Measurements from ENCODE around the gene TNIK. TPM values are rescaled to one million over a fixed set of nuclear protein-coding genes. Genes with fewer than 3 reads are reported as not detected.
"Not testable (repeated sequence)": the region's sequence is repeated elsewhere in the genome, so short reads cannot be mapped to it uniquely, and the experiment has no call there.

TNIK gene
- total RNA-seq, 1 experiment from 2014 or later = 19.1 TPM

DNA sequence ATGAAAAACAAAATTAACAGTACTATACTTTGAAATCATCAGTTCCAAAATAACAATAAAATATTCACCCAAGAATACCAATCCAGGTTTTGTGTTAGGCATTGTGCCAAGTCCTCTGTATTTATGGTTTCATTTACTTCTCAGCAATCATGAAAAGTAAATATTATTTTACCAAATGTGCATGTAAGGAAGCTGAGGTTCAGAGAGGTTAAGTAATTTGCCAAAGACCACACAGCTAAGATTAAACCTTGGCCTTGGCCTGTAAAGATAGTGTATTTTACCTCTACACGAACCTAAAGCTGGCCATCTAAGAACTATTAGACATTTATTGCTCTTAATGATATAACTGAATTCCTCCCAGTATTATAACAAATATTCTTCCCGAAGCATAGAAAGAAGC is 309.3 kb downstream of the TNIK start:
- DNase-seq (ENCODE audit: low read depth) = no peak
- in situ Hi-C loops (cut with HindIII; ENCODE audit: low pct_unique_long_range_greater_than_20kb, low sequenced_read_pairs) = no loop called here

DNA sequence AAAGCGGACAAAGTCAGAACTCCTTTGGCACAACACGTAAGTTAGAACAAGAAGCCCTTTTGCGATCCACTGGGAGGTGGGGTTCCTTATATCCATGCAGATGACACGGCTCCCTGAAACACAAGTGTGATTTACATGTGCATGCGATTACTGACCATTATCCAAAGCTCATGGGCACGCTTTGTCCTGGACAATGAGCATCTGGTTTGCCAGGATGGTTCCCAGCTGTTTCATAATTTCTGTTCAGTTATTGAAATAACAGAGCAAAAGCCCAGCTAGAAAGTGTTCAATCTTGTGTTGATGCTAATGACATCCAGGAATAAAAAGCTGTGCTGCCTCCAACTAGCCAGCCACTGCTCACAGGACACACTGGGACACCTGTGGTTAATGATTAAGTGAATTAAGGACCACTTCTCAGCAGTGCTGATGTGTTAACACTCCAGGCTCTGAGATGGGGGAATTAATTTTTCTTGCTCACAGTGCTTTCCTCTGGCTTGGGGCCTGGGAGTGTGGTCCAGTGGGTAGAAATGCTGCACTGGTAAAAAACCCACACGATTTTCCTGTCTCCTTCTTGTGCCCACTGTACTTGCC is 310.6 kb downstream of the TNIK start:
- in situ Hi-C loops (cut with HindIII; ENCODE audit: low pct_unique_long_range_greater_than_20kb, low sequenced_read_pairs) = no loop called here
- no peak for DNase-seq (ENCODE audit: low read depth)

DNA sequence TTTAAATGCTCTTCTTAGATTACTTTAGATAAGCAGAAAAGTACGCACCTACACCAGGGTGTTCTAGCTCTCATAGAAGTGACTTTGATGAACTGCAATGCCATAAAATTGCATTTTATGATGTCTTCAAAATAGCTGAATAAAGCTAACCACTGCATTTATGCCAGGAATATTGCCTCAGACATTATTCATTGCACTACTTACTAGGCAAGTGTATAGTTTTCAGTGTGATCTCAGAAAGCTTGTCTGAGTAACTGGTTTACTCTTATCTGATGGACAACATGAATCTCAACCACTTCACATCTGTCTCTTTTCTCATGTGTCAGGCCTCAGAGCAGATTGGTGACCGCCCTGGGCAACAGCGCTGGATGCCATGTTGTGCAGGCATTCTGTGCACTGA is 314.4 kb downstream of the TNIK start:
- in situ Hi-C loops (cut with HindIII; ENCODE audit: low pct_unique_long_range_greater_than_20kb, low sequenced_read_pairs) = no loop called here
- DNase-seq (ENCODE audit: low read depth) = no peak

DNA sequence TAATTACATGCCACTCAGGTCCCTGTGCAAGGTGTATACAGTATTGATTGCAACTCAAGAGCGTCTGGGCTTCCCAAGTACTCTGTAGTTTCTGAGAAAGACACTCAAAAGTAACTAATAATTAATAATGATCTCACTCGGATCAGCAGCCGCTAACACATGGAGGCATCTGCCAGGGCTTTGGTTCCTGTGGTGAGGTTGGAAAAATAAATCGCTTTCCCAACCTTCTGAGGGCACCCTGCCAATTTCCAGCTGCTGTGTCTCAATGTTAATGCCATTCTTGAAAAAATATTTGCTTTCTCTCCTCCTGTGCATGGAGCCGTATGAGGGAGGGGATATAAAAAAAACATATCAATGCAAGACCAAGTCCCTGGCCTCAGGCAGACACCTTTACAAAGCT is 317.2 kb downstream of the TNIK start:
- in situ Hi-C loops (cut with HindIII; ENCODE audit: low pct_unique_long_range_greater_than_20kb, low sequenced_read_pairs) = no loop called here
- DNase-seq (ENCODE audit: low read depth) = peak; percentile 99

DNA sequence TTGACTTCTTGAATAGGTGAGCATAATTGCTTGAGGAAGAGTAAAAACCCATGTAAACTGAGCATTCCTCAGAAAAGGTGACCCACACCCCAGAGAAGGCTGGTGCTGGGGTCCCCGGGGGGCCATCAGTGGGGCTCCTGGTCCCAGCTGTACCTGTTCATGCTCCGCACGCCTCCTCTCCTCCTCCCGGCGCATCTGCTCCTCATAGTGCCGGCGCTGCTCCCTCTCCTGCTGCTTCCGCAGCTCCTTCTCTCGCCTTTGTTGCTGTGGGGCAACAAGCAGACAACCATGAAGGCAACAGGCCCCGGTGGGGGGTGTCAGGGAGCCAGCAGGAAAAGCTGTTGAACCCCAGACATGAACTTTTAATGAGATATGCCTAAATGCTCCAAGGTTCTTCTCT is 320.0 kb downstream of the TNIK start:
- in situ Hi-C loops (cut with HindIII; ENCODE audit: low pct_unique_long_range_greater_than_20kb, low sequenced_read_pairs) = no loop called here
- DNase-seq (ENCODE audit: low read depth) = no peak

DNA sequence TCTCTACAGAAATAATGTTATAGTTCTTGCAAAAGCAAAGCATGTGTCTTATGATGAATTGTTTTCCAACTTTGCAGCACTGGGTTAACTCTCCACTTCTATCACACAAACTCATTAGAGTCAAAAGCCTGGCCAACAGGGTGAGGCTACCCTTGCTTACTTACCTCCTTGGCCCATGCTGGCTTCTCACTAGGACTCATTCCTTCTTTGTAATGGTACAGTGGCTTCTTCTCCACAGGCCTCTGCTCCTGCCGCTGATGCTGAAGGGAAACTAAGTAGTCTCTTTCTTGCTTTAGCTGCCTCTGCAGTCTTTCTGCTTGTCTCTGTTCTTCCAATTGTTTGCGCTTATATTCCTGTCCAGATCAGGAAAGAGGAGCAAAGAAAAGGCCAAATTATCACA is 322.2 kb downstream of the TNIK start:
- no peak for DNase-seq (ENCODE audit: low read depth)
- in situ Hi-C loops (cut with HindIII; ENCODE audit: low pct_unique_long_range_greater_than_20kb, low sequenced_read_pairs) = no loop called here

DNA sequence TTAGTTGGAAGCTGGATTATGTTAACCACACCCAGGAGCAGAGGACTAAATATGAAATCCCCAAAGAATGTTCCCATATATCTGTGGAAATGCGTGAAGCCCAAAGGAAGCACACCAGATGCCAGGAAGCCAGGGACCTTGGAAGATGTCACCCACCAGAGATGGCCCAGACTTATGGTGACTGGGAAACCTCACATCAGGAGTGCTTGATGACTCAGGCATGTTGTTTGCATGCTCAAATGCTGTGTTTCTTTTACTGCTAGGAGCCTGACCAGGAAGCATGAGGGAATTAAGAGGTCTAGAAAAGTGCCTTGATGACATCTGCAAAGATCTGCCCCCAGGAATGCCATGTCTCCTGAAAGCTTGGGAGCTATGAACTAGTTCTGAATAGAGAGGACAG is 324.7 kb downstream of the TNIK start:
- DNase-seq (ENCODE audit: low read depth) = peak; percentile 39
- in situ Hi-C loops (cut with HindIII; ENCODE audit: low pct_unique_long_range_greater_than_20kb, low sequenced_read_pairs) = no loop called here

DNA sequence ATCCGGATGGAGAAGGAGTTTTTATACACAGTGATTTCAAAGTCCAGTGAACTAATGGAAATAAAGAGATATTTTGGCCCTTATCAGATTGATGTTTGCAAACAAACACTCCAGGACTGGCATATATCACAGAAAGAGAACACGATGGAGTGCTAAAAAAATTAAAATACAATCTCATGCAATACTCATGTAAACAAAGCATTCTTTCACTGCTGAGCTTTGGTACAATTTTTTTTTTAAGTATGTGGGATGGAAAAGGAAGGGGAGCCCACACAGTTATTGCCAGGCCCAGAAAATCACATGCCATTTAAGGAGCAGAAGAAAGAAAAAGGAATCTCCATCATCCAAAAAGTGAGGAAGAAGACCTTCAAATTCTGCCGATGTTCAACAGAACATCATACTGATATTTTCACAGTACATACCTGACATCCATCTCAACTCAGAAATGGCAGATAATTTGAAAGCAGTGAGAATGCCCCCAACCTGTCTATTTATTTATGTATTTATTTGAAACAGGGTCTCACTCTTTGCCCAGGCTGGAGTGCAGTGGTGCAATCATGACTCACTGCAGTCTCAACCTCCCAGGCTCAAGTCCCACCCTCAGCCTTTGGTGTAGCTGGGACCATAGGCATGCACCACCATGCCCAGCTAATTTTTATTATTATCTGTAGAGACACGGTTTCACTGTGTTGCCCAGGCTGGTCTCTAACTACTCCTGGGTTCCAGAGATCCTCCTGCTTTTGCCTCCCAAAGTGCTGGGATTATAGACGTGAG is 326.2 kb downstream of the TNIK start:
- no peak for DNase-seq (ENCODE audit: low read depth)

DNA sequence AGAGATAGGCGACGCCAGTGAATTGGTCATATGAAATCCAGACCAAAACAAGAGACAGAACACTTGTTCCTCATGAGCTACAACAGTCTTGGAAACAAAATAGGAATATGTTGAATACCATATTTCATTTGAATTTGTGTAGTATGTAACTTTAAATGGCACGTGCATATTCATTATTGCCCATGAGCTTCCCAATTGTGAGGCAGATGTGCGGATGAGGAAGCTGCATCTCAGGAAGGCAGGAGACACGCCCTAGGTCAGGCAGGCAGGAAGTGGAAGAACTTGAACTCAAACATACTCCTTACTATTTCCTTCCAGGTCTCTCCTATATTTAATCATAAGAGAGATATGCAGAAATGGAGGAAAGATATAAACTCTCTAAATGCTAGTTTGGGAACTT is 326.9 kb downstream of the TNIK start:
- no peak for DNase-seq (ENCODE audit: low read depth)
- in situ Hi-C loops (cut with HindIII; ENCODE audit: low pct_unique_long_range_greater_than_20kb, low sequenced_read_pairs) = no loop called here

More for the DNA sequence above, 326.2 kb downstream of the TNIK start:
- in situ Hi-C loops (cut with HindIII; ENCODE audit: low pct_unique_long_range_greater_than_20kb, low sequenced_read_pairs) = no loop called here

DNA sequence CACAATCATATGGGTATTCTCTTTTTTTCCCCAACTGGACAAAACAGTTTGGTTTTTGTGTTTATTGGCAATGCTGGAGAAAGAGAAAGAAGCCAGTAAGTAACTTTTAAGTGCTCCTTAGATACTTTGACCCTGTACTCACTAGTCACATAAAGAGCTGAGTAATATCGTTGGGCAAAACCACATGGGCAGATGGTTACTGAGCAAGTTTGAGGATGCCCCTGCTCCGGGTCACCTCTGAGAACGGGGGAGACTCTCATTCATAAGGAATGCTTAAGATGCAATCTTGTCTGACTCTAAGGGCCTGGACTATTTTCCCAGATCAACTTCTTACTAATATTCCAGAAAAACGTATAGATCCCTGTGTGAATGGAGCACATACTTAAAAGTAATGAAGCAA is 327.3 kb downstream of the TNIK start:
- DNase-seq (ENCODE audit: low read depth) = peak; percentile 43
- in situ Hi-C loops (cut with HindIII; ENCODE audit: low pct_unique_long_range_greater_than_20kb, low sequenced_read_pairs) = no loop called here

DNA sequence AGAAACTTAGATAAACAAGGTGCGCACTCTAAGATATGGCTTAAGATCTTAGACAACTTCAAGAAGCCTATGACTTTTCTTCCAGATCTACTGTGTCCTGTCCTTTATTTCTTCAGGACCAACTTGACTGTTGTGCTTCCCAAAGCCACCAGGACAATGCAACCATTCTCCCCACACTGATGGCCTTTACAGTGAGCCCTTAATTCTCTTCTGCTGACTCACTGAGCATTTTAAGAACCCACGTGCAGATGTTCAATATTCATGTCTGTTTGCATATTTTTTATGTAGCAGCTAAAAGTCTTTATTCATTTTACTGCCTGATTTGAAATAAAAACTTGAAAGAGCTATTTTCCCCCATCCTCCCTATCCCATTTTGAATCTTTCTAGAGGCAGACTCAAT is 330.4 kb downstream of the TNIK start:
- no peak for DNase-seq (ENCODE audit: low read depth)
- in situ Hi-C loops (cut with HindIII; ENCODE audit: low pct_unique_long_range_greater_than_20kb, low sequenced_read_pairs) = no loop called here

DNA sequence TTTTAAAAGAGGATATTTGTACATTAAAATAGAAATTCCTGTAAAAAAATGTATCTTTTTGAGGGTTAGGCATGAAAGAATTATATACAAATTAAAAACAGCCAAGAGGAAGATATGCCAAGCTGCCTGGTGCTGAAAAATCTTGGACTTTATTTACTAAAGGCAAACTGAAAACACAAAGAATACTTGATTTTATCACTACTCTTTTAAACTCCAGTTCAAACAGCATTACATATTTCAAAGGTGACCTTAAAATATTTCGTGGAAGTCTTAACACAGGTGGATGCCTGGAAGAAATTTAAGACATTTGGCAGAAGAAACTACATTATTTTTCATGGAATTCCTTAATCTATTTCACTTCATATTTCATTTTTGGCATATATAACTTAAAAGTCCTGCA is 332.6 kb downstream of the TNIK start:
- in situ Hi-C loops (cut with HindIII; ENCODE audit: low pct_unique_long_range_greater_than_20kb, low sequenced_read_pairs) = no loop called here
- DNase-seq (ENCODE audit: low read depth) = no peak

DNA sequence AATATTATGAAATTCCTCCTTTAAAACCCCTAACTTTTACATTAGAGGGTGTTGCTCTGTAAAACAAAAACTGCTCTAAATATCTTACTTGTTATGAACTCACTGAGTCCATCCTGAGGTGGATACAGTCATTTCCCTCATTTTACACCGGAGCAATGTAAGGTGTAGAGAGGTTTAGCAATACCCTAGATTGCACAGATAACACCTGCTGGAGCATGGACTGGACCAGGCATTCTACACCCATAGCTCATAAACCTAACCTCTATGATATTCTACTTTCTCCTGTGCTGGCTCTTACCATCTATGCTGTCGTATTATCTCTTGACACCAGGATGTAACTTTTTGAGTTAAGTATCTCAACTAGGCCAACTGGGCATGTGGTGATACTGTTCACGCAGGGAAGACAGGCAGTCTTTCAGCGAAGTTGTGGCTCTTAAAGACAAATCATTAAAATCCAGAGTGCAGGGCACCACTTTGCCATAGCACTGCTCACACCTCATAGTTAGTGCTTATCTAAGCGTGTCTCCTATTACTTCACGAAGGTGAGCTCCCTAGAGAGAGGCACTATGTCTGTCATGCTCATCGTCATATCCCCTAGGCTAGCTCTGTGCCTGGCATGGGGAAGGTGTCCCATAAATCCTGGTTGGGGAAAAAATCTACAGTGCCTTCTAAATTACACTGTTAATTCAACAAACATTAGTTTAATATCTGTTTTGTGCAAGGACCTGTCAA is 333.6 kb downstream of the TNIK start:
- in situ Hi-C loops (cut with HindIII; ENCODE audit: low pct_unique_long_range_greater_than_20kb, low sequenced_read_pairs) = no loop called here
- no peak for DNase-seq (ENCODE audit: low read depth)

DNA sequence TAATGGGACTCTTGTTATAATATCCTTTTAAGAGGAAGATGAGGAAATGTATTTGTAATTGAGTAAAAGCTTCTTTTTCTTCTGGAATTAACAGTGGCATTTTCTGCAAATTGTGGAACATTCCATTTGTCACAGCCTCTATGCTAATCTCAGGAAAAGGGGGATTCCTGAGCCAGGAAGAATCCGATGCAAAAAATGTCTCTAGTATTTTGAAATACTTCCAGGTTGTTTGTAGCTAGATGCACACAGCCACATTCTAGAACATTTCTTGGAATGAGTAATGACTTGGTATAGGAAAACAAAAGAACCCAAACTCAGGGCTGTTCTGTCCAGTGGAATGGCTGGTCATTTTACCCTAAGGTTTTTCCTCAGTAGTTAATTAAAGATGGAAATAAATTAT is 335.2 kb downstream of the TNIK start:
- no peak for DNase-seq (ENCODE audit: low read depth)
- in situ Hi-C loops (cut with HindIII; ENCODE audit: low pct_unique_long_range_greater_than_20kb, low sequenced_read_pairs) = no loop called here

DNA sequence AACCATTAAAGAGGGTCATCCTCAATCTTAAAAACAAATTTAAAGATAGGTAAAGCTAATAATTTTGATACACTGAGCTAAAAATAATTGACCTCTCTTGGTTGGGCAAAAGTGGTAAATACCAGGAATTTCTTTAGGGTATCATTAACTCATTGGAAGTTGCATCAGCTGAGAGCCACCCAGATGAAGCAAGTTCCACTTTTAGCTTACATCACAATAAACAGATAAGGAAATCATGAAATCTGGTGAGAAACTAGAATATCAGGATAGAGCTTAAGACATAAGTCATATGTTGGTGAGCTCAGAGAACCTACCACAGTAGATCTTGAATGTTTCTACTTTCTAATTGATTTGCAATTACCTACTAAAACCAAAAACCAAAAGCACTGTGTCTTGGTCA is 336.3 kb downstream of the TNIK start:
- DNase-seq (ENCODE audit: low read depth) = no peak

DNA sequence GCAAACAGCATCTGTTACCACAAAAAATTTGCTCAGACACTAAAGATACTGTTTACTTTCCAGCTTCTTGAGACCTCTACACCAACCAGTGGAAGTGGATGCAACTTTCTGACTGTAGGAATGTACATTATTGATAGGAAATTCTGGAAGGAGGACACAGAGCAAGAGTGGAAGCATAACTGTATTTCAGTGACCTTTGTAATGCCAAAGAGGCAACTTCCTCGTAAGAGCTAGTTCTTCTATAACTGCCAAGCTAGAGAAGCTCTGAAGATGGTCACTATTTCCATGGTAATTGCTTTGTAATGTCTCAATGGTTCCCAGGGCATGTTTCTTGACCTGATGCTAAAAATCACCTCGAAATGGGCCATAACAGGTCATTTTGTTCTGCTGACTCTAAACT is 337.3 kb downstream of the TNIK start:
- in situ Hi-C loops (cut with HindIII; ENCODE audit: low pct_unique_long_range_greater_than_20kb, low sequenced_read_pairs) = no loop called here
- no peak for DNase-seq (ENCODE audit: low read depth)

More for the DNA sequence above, 336.3 kb downstream of the TNIK start:
- in situ Hi-C loops (cut with HindIII; ENCODE audit: low pct_unique_long_range_greater_than_20kb, low sequenced_read_pairs) = no loop called here

DNA sequence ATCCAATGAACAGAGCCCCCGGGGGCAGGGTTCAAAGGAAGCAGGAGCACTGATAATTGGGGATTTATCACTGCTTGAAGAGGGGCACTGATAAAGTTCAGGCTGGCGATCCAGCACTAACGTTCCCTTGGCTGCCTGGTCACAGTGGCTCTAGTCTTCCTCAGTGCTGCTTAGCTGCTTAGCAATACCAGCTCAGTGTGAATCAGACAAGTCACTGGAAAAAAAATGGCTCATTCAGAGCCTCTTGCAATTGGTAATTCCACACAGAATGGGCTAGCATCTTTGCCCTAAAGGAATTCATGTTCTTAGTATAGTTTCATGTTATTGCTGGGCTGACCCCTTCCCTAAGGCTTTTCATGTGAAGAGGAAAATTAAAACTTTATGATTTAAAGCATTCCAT is 338.0 kb downstream of the TNIK start:
- in situ Hi-C loops (cut with HindIII; ENCODE audit: low pct_unique_long_range_greater_than_20kb, low sequenced_read_pairs) = no loop called here
- no peak for DNase-seq (ENCODE audit: low read depth)

DNA sequence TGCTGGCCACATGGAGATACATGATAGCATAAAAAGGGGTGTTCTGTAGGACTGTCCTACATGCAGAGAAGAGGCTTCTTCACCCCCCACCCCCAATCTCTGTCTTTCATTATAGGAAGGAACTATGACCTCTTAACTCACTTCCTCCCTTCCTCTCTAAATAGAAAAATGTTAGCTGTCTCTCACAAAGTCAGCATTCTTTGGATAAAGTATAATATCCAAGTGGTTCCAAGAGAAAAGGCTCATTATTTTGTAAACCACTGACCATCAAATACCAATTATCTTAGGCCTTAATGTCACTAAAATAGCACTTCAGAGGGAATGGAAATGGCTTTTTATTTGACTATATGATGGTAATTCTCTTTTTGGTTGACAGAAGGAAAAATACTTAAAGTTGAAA is 338.4 kb downstream of the TNIK start:
- no peak for DNase-seq (ENCODE audit: low read depth)
- in situ Hi-C loops (cut with HindIII; ENCODE audit: low pct_unique_long_range_greater_than_20kb, low sequenced_read_pairs) = no loop called here

DNA sequence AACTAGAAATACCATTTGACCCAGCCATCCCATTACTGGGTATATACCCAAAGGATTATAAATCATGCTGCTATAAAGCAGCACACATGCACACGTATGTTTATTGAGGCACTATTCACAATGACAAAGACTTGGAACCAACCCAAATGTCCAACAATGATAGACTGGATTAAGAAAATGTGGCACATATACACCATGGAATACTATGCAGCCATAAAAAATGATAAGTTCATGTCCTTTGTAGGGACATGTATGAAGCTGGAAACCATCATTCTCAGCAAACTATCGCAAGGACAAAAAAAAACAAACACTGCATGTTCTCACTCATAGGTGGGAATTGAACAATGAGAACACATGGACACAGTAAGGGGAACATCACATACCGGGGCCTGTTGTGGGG is 340.8 kb downstream of the TNIK start:
- in situ Hi-C loops (cut with HindIII; ENCODE audit: low pct_unique_long_range_greater_than_20kb, low sequenced_read_pairs); DNase-seq (ENCODE audit: low read depth): not testable (repeated sequence)
